Iris pigment epithelial cell (primary cell): ENCODE measurements around the gene QARS1.

Source experiments
- DNase-seq: peaks from one replicate; pipeline ENCODE4 v3.0.0-alpha.2; 2011; ENCODE audit warnings: low read depth

QARS1 gene

GRCh38 chr3:49053543-49053942, 51.0 kb downstream of the QARS1 start:
- no peak for DNase-seq
